Sigmoid colon (tissue), 3 donors: ENCODE measurements around the gene SLC5A11.

Experiments used
- CTCF ChIP-seq, 4 experiments: fragments of 450-650 bp in 3 of 4; fragments of 200-600 bp in 1 of 4; IDR thresholded peaks; one replicate each; pipeline ENCODE4 v1.5.1; 2016 to 2019; ENCODE audit warnings: antibody characterized with exemption in 4 of 4, mild to moderate bottlenecking in 3 of 4, moderate library complexity in 2 of 4
- POLR2A ChIP-seq, 2 donors: fragments of 450-650 bp; IDR thresholded peaks; one replicate each; pipeline ENCODE4 v1.6.1; 2016; ENCODE audit warnings: antibody characterized with exemption in 2 of 2, mild to moderate bottlenecking in 2 of 2, moderate library complexity in 2 of 2

GRCh38 chr16:24883714-24884151 lies 38.0 kb downstream of the SLC5A11 start:
- no peak for TF ChIP-seq CTCF (IDR thresholded peaks at IDR 0.05)
- no peak for TF ChIP-seq POLR2A (IDR thresholded peaks at IDR 0.05)
